HepG2 (cell line): Measurements from ENCODE around the gene LGALS1. TPM values are rescaled to one million over a fixed set of nuclear protein-coding genes. Genes with fewer than 3 reads are reported as not detected.

Experiments used
- ARID4A ChIP-seq: sonication (generic); formaldehyde crosslinking; IDR thresholded peaks from 2 replicates; pipeline ENCODE4 v1.5.0; 2020; ENCODE audit warnings: mild to moderate bottlenecking, missing genetic modification reagents, borderline replicate concordance
- ARNT2 ChIP-seq: sonication (generic); formaldehyde crosslinking; IDR thresholded peaks from 2 replicates; pipeline ENCODE4 v1.8.0; 2022; ENCODE audit warnings: mild to moderate bottlenecking, low read depth, missing genetic modification reagents, moderate library complexity
- CREM ChIP-seq, 2 experiments: sonication (generic) in 1 of 2; formaldehyde crosslinking in 1 of 2; IDR thresholded peaks; 2 replicates each; pipeline versions ENCODE4 v1.4.0 to v1.6.1; 2016 to 2020; ENCODE audit warnings: antibody characterized with exemption in 1 of 2, mild to moderate bottlenecking in 1 of 2, missing genetic modification reagents in 1 of 2
- REST ChIP-seq, 2 experiments: IDR thresholded peaks; 2 replicates each; pipeline ENCODE4 v1.6.1; 2011 to 2012; ENCODE audit warnings: low read length in 2 of 2, borderline replicate concordance in 1 of 2, low read depth in 1 of 2, mild to moderate bottlenecking in 1 of 2, moderate library complexity in 1 of 2
- THAP9 ChIP-seq: sonication (generic); formaldehyde crosslinking; IDR thresholded peaks from 2 replicates; pipeline ENCODE4; 2020; ENCODE audit warnings: missing genetic modification reagents, mild to moderate bottlenecking, borderline replicate concordance
- ZFP36 ChIP-seq: fragments of 150-350 bp; IDR thresholded peaks from 2 replicates; pipeline ENCODE4 v1.6.1; 2018; ENCODE audit warnings: borderline replicate concordance, low read length, low read depth; ENCODE audit not compliant: partially characterized antibody
- ZMYM3 ChIP-seq: sonication (generic); formaldehyde crosslinking; IDR thresholded peaks from 2 replicates; pipeline ENCODE4 v1.5.1; 2020; ENCODE audit warnings: mild to moderate bottlenecking, missing genetic modification reagents
- ZNF235 ChIP-seq: sonication (generic); formaldehyde crosslinking; IDR thresholded peaks from 2 replicates; pipeline ENCODE4 v1.8.1; 2023; ENCODE audit warnings: mild to moderate bottlenecking, missing genetic modification reagents, borderline replicate concordance
- ZNF609 ChIP-seq: sonication (generic); formaldehyde crosslinking; IDR thresholded peaks from 2 replicates; pipeline ENCODE4 v1.4.0; 2020; ENCODE audit warnings: mild to moderate bottlenecking, missing genetic modification reagents, borderline replicate concordance
- ZNF724P ChIP-seq: sonication (generic); formaldehyde crosslinking; IDR thresholded peaks from 2 replicates; pipeline ENCODE4 v1.8.0; 2022; ENCODE audit warnings: missing genetic modification reagents, borderline replicate concordance
- polyA plus RNA-seq, 8 experiments: library from polyadenylated mRNA; depleted of rRNA in 3 of 8; stranded (reverse) in 7 of 8; unstranded in 1 of 8; fragments of >200 nt; fragmentation: Illumina TruSeq in 4 of 8; extraction: Trizol in 4 of 8; gene quantifications; 2 replicates each; pipeline versions ENCODE4 v1.2.1 to v1.2.3, GENCODE V29; 2011 to 2016; ENCODE audit warnings: low read depth in 4 of 8, missing spikeins in 1 of 8, mixed read lengths in 1 of 8; ENCODE audit not compliant: insufficient read depth in 1 of 8
- total RNA-seq, 5 experiments: library from RNA; depleted of rRNA; stranded (reverse); fragments of >200 nt; fragmentation: Illumina TruSeq; extraction: Trizol; gene quantifications; 2 replicates each; pipeline ENCODE4 v1.2.3, GENCODE V29; 2016; ENCODE audit warnings: low read depth in 1 of 5

LGALS1 gene
- total and polyA plus RNA-seq, 2 of the 13 experiments (the other 11 are each of a cell fraction or from before 2014, with no cell fraction given), result 103 to 858 TPM

GRCh38 chr22:37676736-37677492 is 1.5 kb downstream of the LGALS1 start (continued):
- TF ChIP-seq ARID4A (CRISPR knock-in tag) (peak; percentile 59; the same call in 1 of the 2 replicates), ZNF609 (CRISPR knock-in tag) (no peak), ARNT2 (no peak), REST (IDR thresholded peaks at IDR 0.05; ENCODE audit: borderline replicate concordance in 1 of 2, low read depth in 1 of 2, low read length in 2 of 2) (no peak), ZFP36 (no peak), ZMYM3 (CRISPR knock-in tag) (peak; percentile 57; the same call in 1 of the 2 replicates), CREM (IDR thresholded peaks at IDR 0.05) (peak; percentile 39; the same call in 1 of the 2 replicates), CREM (CRISPR knock-in tag; IDR thresholded peaks at IDR 0.05) (no peak), ZNF724P (CRISPR knock-in tag) (peak; percentile 71; the same call in 1 of the 2 replicates), THAP9 (no peak), ZNF235 (CRISPR knock-in tag) (0 out of 2 replicates have a peak, but pooled peaks have one; percentile 33)
